ENCODE data around the gene UBA5. TPM values are rescaled to one million over a fixed set of nuclear protein-coding genes. Genes with fewer than 3 reads are reported as not detected.
A peak's percentile ranks its signal among the peaks of the same experiment; 100 is the strongest.

The UBA5 gene
- total RNA-seq, 2 donors from 2014 or later = 27.3 to 41.2 TPM

GRCh38 chr3:132645058-132645457 is 15.1 kb upstream of the UBA5 start:
- no peak for ATAC-seq
- no peak for DNase-seq
- intact Hi-C loops (cut with DNase I) = no loop called here

DNA sequence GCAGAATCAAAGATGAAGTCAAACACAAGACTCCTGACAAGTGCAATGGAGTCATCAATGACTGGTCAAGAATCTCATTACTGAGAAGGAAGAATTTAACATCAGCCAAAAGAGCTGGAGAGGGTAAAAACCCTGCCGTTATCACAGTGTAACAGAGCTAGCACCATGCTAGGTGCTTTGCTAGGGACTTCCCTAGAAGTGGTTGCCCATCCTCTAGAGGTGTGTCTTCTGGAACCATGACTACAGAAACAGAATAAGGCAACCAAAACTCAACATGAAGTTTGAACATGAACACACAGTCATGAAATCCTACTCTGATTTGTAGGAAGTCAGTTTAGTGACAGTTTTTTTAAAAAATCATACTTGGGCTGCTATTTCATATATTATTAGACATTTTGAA is 10.0 kb upstream of the UBA5 start:
- DNase-seq (no peak), ATAC-seq (no peak)
- intact Hi-C loops (cut with DNase I) = no loop called here

GRCh38 chr3:132652640-132653270 is 7.4 kb upstream of the UBA5 start:
- ATAC-seq (no peak), DNase-seq (no peak)
- intact Hi-C loops (cut with DNase I) = no loop called here

- intact Hi-C loops (cut with DNase I) = no loop called here
- ATAC-seq (no peak), DNase-seq (no peak)
Observed at GRCh38 chr3:132654190-132654589, 5.9 kb upstream of the UBA5 start.

DNA sequence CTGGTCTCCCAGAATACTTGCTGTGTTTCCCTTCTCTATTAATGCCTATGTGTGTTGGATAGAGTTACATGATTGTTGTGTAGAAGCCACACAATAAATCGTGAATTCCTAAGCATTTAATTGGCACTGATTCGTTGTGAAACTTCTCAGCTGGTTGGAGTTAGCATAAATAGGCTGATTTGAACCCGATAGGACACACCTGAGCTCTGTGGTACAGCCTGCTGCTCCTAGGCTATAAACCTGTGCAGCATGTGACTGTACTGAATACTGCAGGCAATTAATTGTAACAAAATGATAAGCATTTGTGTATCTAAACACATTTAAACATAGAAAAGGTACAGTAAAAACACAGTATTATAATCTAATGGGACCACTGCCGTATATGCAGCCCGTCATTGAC is 5.4 kb upstream of the UBA5 start:
- no peak for ATAC-seq
- intact Hi-C loops (cut with DNase I) = no loop called here
- DNase-seq = no peak

- ATAC-seq = no peak
- no peak for DNase-seq
- intact Hi-C loops (cut with DNase I) = no loop called here
Observed at GRCh38 chr3:132655471-132655870, 4.7 kb upstream of the UBA5 start.

GRCh38 chr3:132657869-132658747 is 2.0 kb upstream of the UBA5 start:
- intact Hi-C loops (cut with DNase I) = no loop called here
- ATAC-seq = no peak
- no peak for DNase-seq

DNA sequence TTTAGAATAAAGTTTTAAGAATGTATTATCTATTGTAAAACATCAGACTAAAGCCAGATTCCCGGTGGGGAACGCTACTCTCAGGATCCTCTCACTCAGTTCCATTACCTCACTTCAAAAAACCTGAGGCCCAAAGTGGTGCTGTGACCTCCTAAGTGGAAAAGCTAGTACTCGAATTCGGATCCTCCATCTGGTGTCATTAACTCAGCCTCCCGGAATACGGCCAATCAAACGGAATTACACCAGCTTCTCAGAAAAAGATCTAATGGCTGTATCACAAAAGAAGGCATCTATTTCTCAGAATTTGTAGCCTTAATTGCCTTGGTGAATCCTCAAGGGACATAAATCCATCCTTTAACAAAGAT is 1.1 kb upstream of the UBA5 start:
- ATAC-seq = peak; percentile 9 to 13
- intact Hi-C loops (cut with DNase I) = no loop called here
- no peak for DNase-seq

GRCh38 chr3:132659365-132660051 is 621 bp upstream of the UBA5 start, which contains the start of gene ACAD11:
ACAD11 (minus strand) TSS chr3:132659809; CDS start chr3:132659751, 58 bp downstream.
- intact Hi-C loops (cut with DNase I) = no loop called here
- ATAC-seq (peak; percentile 84 to 91), DNase-seq (peak; percentile 77)

DNA sequence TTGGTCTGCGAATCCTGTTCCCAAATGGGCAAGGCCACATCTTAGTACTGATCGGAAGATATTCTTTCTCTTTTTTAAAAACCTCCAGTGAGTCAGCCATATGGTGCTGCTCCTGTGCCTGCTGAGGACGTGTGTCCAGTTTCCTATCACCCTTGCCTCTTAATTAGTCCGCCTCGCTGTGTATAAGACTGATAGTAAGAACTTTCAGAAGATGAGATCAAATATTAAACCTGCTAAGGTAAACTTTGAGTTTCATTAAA is 612 bp downstream of the UBA5 start:
- intact Hi-C loops (cut with DNase I) = no loop called here
- no peak for DNase-seq
- ATAC-seq = peak; percentile 6 to 19

DNA sequence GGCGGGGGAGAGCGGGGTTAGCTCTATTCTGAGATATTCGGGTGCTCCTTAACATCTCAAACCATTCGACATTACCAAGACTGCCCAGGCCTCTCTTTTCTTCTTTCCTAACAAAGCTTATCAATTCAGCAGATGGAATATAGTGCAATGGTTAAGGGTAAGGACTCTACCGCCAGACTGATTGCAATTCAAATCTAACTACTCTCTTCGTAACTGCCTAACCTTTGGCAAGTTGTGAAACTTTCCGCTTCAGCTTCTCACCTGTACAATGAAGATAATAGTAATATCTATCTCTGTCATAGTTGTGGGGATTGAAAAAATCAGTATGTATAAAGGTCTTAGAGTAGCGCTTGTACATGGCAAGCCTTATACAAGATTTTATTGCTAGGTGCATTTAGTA is 972 bp downstream of the UBA5 start:
- DNase-seq = no peak
- intact Hi-C loops (cut with DNase I) = no loop called here
- ATAC-seq = no peak

DNA sequence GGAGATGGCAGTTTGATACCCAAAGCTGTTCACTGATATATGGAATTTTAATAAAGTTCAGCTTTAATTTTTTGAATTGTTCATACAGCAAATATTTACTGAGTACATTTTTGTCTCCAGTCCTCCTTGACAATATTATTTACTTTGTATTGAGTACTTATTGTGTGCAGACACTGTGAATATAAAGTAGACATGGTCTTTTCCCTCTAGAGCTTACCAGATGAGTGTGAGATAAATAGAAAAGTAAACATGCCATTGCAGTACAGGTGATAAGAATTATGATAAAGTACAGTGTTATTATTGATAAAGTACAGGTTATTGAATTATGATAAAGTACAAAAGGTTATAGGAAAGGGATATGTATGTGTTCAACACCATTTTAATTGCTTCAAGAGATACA is 2.1 kb downstream of the UBA5 start:
- ATAC-seq (no peak), DNase-seq (no peak)
- intact Hi-C loops (cut with DNase I) = no loop called here

GRCh38 chr3:132665230-132665745 is 5.2 kb downstream of the UBA5 start:
- intact Hi-C loops (cut with DNase I) = no loop called here
- no peak for ATAC-seq
- DNase-seq = no peak

GRCh38 chr3:132669256-132669777 is 9.2 kb downstream of the UBA5 start:
- DNase-seq (no peak), ATAC-seq (no peak)
- intact Hi-C loops (cut with DNase I) = no loop called here

DNA sequence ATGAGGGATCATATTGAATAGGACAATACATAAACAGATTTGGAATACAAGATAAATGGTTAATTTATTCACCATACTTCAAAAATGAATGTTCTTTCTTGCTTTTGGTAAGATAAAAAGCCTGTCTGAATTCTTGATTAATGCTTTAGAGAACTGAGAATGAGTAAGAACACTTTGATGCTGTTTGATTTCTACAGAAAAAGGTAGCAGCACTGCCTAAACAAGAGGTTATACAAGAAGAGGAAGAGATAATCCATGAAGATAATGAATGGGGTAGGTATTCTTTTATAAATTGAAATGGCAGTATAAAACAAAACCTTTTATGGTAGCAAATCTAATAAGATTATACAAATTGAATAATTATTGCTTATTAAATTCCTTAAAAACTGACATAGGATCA is 15.3 kb downstream of the UBA5 start:
- intact Hi-C loops (cut with DNase I) = no loop called here
- DNase-seq (no peak), ATAC-seq (no peak)

DNA sequence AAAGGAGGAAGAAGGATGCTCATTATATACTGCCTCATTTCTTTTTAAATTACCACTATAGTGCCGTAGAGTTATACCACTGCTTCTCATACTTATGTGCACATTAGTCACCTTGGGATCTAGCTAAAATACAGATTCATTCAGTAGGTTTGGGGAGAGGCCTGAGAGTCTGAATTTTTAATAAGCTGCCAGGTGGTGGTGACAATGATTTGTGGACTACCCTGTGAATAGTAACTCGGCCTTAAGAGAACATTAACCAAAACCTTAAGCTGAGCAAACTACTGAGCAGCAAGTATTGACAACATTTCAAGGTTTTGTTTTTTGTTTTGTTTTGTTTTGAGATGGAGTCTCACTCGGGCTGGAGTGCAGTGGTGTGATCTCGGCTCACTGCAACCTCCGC is 19.8 kb downstream of the UBA5 start:
- no peak for ATAC-seq
- intact Hi-C loops (cut with DNase I) = no loop called here
- no peak for DNase-seq

DNA sequence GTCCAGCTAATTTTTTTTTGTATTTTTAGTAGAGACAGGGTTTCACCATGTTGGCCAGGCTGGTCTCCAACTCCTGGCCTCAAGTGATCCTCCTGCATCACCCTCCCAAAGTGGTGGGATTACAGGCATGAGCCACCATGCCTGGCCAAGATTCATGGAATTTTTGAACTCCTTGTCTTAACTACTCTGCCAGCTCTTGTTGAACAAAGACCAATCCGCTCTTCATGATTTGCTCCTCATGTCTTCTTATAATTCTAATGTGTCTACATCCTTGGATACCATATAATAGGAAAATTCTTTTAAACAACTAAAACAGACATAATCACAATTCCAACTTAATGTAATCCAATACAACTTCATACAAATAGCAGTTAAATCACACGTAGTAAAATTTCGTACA is 21.3 kb downstream of the UBA5 start:
- intact Hi-C loops (cut with DNase I) = no loop called here
- DNase-seq (no peak), ATAC-seq (no peak)

DNA sequence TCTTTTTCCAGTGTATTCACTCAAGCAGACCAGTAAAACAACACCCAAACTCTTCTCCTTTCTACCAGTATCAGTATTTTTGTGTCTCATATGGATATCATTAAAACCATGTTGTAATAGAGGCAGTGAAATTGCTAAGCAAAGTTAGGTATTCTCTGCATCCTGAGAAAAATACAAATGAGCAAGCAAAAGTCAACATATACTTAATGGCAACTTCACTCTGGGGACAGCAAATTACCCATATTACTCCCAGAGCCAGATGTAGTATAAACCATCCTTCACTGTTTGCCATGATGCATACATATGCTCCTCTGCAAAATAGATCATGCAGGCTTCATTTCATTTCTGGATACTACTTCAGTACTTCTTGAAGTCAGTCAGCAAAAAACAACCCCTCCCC is 22.1 kb downstream of the UBA5 start:
- DNase-seq (no peak), ATAC-seq (no peak)
- intact Hi-C loops (cut with DNase I) = no loop called here

DNA sequence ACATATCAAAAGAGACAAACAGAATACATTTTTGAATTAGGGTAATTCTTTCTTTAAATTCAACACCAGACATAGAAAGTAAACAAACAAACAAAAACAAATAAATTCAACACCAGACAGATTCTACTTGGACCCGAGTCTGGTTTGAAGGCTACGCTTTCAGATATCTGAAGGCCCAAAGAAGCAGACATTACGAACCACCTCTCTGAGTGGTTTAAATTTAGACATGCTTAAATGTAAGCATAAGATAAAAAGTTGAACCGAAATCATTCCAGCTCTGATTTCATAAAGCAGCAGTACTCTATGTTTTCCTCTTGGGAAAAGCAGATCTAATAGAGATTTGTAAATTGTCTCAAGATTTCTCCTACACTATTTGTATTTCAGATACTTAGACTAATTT is 29.9 kb downstream of the UBA5 start:
- intact Hi-C loops (cut with DNase I) = no loop called here
- no peak for DNase-seq
- ATAC-seq = no peak

DNA sequence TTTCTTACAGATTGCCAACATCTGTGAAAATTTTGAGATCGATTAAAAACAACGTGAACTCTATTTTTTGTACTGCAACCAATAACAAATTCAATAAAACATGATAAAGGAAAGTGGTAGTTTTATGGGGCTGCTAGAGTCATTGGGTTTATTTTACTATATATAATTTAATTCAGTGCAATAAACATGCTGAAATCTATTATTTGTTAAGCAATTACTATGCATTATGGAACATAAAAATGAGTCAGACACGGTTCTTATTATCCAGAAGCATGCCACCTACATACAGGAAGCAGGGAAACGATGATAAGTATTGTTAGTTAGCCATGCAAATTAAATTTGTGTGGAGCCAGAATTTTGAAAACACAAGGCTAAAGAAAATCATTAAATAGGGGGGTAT is 34.9 kb downstream of the UBA5 start:
- ATAC-seq = no peak
- DNase-seq = no peak
- intact Hi-C loops (cut with DNase I) = no loop called here
